ENCODE results near the gene EIF4G2.

DNA sequence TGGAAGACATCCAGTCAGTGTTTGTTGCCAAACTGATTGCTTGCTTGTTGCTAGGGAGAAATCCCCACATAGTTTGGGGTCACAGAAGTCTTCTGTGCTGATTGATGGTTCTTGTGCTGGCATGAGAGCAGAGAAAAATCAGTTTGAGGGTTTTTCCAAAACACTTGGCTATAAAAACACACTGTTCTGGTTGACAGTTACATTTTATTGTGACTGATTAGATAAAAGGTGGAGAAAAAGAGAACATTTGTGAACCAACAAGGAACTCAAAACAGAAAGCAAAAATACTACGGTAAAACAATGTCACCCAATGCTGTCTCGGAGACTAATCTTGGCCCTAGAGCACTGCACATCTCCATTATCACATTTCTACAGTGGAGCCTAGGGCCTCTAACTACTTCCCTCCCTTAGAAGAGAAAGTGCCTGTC, 14.4 kb upstream of the EIF4G2 start:
- TF ChIP-seq, protein P1, sequence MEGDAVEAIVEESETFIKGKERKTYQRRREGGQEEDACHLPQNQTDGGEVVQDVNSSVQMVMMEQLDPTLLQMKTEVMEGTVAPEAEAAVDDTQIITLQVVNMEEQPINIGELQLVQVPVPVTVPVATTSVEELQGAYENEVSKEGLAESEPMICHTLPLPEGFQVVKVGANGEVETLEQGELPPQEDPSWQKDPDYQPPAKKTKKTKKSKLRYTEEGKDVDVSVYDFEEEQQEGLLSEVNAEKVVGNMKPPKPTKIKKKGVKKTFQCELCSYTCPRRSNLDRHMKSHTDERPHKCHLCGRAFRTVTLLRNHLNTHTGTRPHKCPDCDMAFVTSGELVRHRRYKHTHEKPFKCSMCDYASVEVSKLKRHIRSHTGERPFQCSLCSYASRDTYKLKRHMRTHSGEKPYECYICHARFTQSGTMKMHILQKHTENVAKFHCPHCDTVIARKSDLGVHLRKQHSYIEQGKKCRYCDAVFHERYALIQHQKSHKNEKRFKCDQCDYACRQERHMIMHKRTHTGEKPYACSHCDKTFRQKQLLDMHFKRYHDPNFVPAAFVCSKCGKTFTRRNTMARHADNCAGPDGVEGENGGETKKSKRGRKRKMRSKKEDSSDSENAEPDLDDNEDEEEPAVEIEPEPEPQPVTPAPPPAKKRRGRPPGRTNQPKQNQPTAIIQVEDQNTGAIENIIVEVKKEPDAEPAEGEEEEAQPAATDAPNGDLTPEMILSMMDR (IDR thresholded peaks at IDR 0.05; ENCODE audit: borderline replicate concordance, extremely low read depth, low read length, poor library complexity, severe bottlenecking) = no peak
- no peak for TF ChIP-seq EZH2 (IDR thresholded peaks at IDR 0.05; ENCODE audit: borderline replicate concordance, low read depth, low read length, severe bottlenecking)
